ENCODE data around the gene CFAP97.

The CFAP97 gene

GRCh38 chr4:185196437-185196836 is 7.4 kb downstream of the CFAP97 start:
- Histone ChIP-seq H3K4me1 (ENCODE audit: low read length) (peaks cover 5% of the 10 kb centered on the region), H3K4me3 (ENCODE audit: low read length) (no peak overlapping the region), H2AFZ (ENCODE audit: low read depth, low read length) (no peak overlapping the region), H4K20me1 (ENCODE audit: insufficient read depth, low read length) (no peaks in the 10 kb centered on the region), H3K9ac (ENCODE audit: low read length) (no peak overlapping the region), H3K4me2 (ENCODE audit: low read length) (no peak overlapping the region), H3K27ac (ENCODE audit: low read length) (no peak overlapping the region), H3K27me3 (ENCODE audit: low read depth, low read length) (no peaks in the 10 kb centered on the region), H3K36me3 (replicated peaks; ENCODE audit: low read depth, low read length) (no peaks in the 10 kb centered on the region), H3K9me3 (ENCODE audit: insufficient read depth, low read length) (no peaks in the 10 kb centered on the region), H3K79me2 (ENCODE audit: low read length) (peaks cover 31% of the 10 kb centered on the region)
- TF ChIP-seq EZH2phosphoT487 (IDR thresholded peaks at IDR 0.05; ENCODE audit: low read depth), result no peak
- TF ChIP-seq, protein P1, sequence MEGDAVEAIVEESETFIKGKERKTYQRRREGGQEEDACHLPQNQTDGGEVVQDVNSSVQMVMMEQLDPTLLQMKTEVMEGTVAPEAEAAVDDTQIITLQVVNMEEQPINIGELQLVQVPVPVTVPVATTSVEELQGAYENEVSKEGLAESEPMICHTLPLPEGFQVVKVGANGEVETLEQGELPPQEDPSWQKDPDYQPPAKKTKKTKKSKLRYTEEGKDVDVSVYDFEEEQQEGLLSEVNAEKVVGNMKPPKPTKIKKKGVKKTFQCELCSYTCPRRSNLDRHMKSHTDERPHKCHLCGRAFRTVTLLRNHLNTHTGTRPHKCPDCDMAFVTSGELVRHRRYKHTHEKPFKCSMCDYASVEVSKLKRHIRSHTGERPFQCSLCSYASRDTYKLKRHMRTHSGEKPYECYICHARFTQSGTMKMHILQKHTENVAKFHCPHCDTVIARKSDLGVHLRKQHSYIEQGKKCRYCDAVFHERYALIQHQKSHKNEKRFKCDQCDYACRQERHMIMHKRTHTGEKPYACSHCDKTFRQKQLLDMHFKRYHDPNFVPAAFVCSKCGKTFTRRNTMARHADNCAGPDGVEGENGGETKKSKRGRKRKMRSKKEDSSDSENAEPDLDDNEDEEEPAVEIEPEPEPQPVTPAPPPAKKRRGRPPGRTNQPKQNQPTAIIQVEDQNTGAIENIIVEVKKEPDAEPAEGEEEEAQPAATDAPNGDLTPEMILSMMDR (IDR thresholded peaks at IDR 0.05; ENCODE audit: low read depth, low read length), result no peak

DNA sequence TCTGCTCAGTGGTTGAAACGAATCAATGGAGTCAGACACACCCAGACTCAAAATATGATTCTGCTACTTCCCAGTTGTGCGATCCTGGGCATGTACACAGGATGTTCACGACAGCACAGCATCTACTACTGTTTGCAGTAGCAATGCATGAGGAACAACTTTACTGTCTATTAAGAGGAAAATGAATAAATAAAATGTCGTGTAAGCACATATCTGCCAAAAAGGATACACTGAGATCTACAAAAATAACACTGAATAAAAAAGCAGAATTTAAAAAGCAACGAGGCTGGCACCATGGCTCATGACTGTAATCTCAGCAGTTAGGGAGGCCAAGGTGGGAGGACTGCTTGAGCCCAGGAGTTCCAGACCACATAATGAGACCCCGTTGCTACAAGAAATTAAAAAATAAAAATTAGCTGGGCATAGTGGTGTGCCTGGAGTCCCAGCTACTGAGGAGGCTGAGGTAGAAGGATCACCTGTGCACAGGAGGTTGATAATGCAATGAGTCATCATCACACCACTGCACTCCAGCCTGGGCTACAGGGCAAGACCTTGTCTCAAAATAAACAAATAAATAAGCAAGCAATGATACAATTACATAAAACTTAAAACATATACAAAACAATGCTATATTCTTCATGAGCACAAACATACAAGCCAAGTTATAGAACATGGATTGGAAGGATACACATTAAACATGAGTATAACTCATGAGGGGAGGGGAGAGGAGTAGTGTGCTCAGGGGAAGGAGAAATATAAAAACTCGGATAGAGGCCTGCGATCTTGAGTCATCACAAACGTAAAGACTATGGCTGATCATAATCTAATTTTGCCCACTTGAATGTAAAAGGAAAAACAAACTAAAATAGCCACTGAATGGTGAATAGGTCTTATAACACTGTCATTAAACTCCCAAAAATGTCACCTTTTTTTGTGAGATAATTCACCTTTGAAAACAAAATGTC is 8.6 kb downstream of the CFAP97 start:
- H3K27ac ChIP-seq (ENCODE audit: low read length), result no peak overlapping the region
- peaks cover 28% of the 10 kb centered on the region for H3K79me2 ChIP-seq (ENCODE audit: low read length)
- no peaks in the 10 kb centered on the region for H4K20me1 ChIP-seq (ENCODE audit: insufficient read depth, low read length)
- no peaks in the 10 kb centered on the region for H3K9me3 ChIP-seq (ENCODE audit: insufficient read depth, low read length)
- TF ChIP-seq EZH2phosphoT487 (IDR thresholded peaks at IDR 0.05; ENCODE audit: low read depth), result no peak
- TF ChIP-seq, protein P1 (IDR thresholded peaks at IDR 0.05; ENCODE audit: low read depth, low read length), result no peak
- no peaks in the 10 kb centered on the region for H3K27me3 ChIP-seq (ENCODE audit: low read depth, low read length)
- H3K9ac ChIP-seq (ENCODE audit: low read length), result no peak overlapping the region
- no peak overlapping the region for H2AFZ ChIP-seq (ENCODE audit: low read depth, low read length)
- no peaks in the 10 kb centered on the region for H3K36me3 ChIP-seq (replicated peaks; ENCODE audit: low read depth, low read length)
- no peak overlapping the region for H3K4me3 ChIP-seq (ENCODE audit: low read length)
- H3K4me1 ChIP-seq (ENCODE audit: low read length), result peaks cover 15% of the 10 kb centered on the region
- H3K4me2 ChIP-seq (ENCODE audit: low read length), result no peak overlapping the region

- no peak for TF ChIP-seq EZH2phosphoT487 (IDR thresholded peaks at IDR 0.05; ENCODE audit: low read depth)
- TF ChIP-seq, protein P1 (IDR thresholded peaks at IDR 0.05; ENCODE audit: low read depth, low read length), result no peak
- Histone ChIP-seq H3K9me3 (ENCODE audit: insufficient read depth, low read length) (no peaks in the 10 kb centered on the region), H3K79me2 (ENCODE audit: low read length) (peaks cover 39% of the 10 kb centered on the region), H4K20me1 (ENCODE audit: insufficient read depth, low read length) (no peaks in the 10 kb centered on the region), H2AFZ (ENCODE audit: low read depth, low read length) (no peak overlapping the region), H3K4me2 (ENCODE audit: low read length) (peak overlapping the region; percentile 76), H3K36me3 (replicated peaks; ENCODE audit: low read depth, low read length) (no peaks in the 10 kb centered on the region), H3K27ac (ENCODE audit: low read length) (peak overlapping the region; percentile 98), H3K27me3 (ENCODE audit: low read depth, low read length) (no peaks in the 10 kb centered on the region), H3K4me3 (ENCODE audit: low read length) (peak overlapping the region; percentile 58), H3K4me1 (ENCODE audit: low read length) (peaks cover 25% of the 10 kb centered on the region), H3K9ac (ENCODE audit: low read length) (peak overlapping the region; percentile 54)
These were observed 11.7 kb downstream of the CFAP97 start for GRCh38 chr4:185192059-185192458.

DNA sequence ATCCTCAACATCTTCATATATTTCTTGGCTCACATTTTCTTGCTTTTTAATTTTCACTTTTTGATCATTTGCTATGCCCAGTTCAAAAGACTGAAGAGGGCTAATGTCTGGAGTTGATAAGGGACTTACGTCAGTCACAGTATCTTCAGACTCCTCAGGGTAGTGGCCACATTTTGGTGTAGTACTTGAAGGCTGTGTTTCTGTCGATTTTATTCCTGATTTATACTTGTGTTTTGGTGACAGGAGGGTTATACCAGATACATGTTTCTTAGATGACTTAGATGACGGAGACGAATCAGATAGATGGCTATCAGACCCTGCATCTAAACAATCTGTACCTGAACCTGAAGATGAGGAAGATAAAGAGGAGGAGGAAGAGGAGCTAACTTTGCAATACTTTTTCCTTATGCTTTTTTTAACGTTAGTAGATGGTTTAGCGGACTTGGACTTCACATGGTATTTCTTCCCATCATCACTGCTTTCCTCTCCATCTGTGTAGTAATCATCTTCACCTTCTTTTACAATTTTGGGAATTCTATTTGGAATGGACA is 13.4 kb downstream of the CFAP97 start:
- Histone ChIP-seq H3K9ac (ENCODE audit: low read length) (peak overlapping the region; percentile 71), H3K4me2 (ENCODE audit: low read length) (peak overlapping the region; percentile 76), H3K4me1 (ENCODE audit: low read length) (peaks cover 25% of the 10 kb centered on the region), H3K9me3 (ENCODE audit: insufficient read depth, low read length) (no peaks in the 10 kb centered on the region), H3K27ac (ENCODE audit: low read length) (peak overlapping the region; percentile 98), H3K27me3 (ENCODE audit: low read depth, low read length) (no peaks in the 10 kb centered on the region), H3K36me3 (replicated peaks; ENCODE audit: low read depth, low read length) (no peaks in the 10 kb centered on the region), H2AFZ (ENCODE audit: low read depth, low read length) (no peak overlapping the region), H3K79me2 (ENCODE audit: low read length) (peaks cover 53% of the 10 kb centered on the region), H3K4me3 (ENCODE audit: low read length) (peak overlapping the region; percentile 58), H4K20me1 (ENCODE audit: insufficient read depth, low read length) (no peaks in the 10 kb centered on the region)
- TF ChIP-seq, protein P1 (IDR thresholded peaks at IDR 0.05; ENCODE audit: low read depth, low read length), result no peak
- TF ChIP-seq EZH2phosphoT487 (IDR thresholded peaks at IDR 0.05; ENCODE audit: low read depth), result no peak
